Dendritic cell treated with granulocyte-macrophage colony-stimulating factor and Interleukin-4, amounts not matched to agents 40 ng/mL and 50 ng/mL, for 4 days (primary cell): ENCODE results near the gene EHBP1L1.

Experiments used
- H3K27ac Mint-ChIP-seq: one replicate; pipeline ENCODE4 v1.8.0; 2022; ENCODE audit warnings: mild to moderate bottlenecking, mixed read lengths
- H3K27me3 Mint-ChIP-seq: one replicate; pipeline ENCODE4 v1.8.0; 2022; ENCODE audit warnings: mild to moderate bottlenecking, mixed read lengths
- H3K36me3 Mint-ChIP-seq: one replicate; pipeline ENCODE4 v1.8.0; 2022; ENCODE audit warnings: low read depth, mixed read lengths
- H3K4me1 Mint-ChIP-seq: one replicate; pipeline ENCODE4 v1.8.0; 2022; ENCODE audit warnings: low read depth, mixed read lengths
- H3K4me3 Mint-ChIP-seq: one replicate; pipeline ENCODE4 v1.8.0; 2022; ENCODE audit warnings: mild to moderate bottlenecking, moderate library complexity, mixed read lengths
- H3K9me3 Mint-ChIP-seq: one replicate; pipeline ENCODE4 v1.8.0; 2022; ENCODE audit warnings: mixed read lengths
- intact Hi-C: fragments of 100-400 bp; cut with micrococcal nuclease; formaldehyde crosslinking; loops from one replicate; pipeline ENCODE4 v1.15.0; 2022

Gene EHBP1L1

GRCh38 chr11:65584723-65585171, 8.9 kb downstream of the EHBP1L1 start:
- peak overlapping the region; percentile 72 for H3K27ac Mint-ChIP-seq
- H3K27me3 Mint-ChIP-seq, result no peaks in the 10 kb centered on the region
- intact Hi-C loops, result no loop called here
- H3K4me3 Mint-ChIP-seq, result no peak overlapping the region
- peaks cover 93% of the 10 kb centered on the region for H3K4me1 Mint-ChIP-seq
- H3K36me3 Mint-ChIP-seq, result peaks cover 95% of the 10 kb centered on the region
- no peaks in the 10 kb centered on the region for H3K9me3 Mint-ChIP-seq

GRCh38 chr11:65585396-65586246, 9.8 kb downstream of the EHBP1L1 start:
- H3K4me1 Mint-ChIP-seq, result peaks cover 88% of the 10 kb centered on the region
- peak overlapping the region; percentile 95 for H3K27ac Mint-ChIP-seq
- peak overlapping the region; percentile 79 for H3K4me3 Mint-ChIP-seq
- H3K36me3 Mint-ChIP-seq, result peaks cover 95% of the 10 kb centered on the region
- no peaks in the 10 kb centered on the region for H3K9me3 Mint-ChIP-seq
- intact Hi-C loops, result no loop called here
- no peaks in the 10 kb centered on the region for H3K27me3 Mint-ChIP-seq

- Mint-ChIP-seq H3K36me3 (peaks cover 95% of the 10 kb centered on the region), H3K4me3 (peak overlapping the region; percentile 79), H3K27ac (peak overlapping the region; percentile 95), H3K4me1 (peaks cover 84% of the 10 kb centered on the region), H3K27me3 (no peaks in the 10 kb centered on the region), H3K9me3 (no peaks in the 10 kb centered on the region)
- intact Hi-C loops, result no loop called here
Observed at GRCh38 chr11:65586247-65586630, 10.4 kb downstream of the EHBP1L1 start.

GRCh38 chr11:65586676-65587075, 10.8 kb downstream of the EHBP1L1 start:
- Mint-ChIP-seq H3K36me3 (peaks cover 95% of the 10 kb centered on the region), H3K27me3 (no peaks in the 10 kb centered on the region), H3K4me3 (peak overlapping the region; percentile 79), H3K4me1 (peaks cover 84% of the 10 kb centered on the region), H3K27ac (peak overlapping the region; percentile 95), H3K9me3 (no peaks in the 10 kb centered on the region)
- intact Hi-C loops, result loop anchor here (1.0 kb wide), 1 partner anchor 9 kb away; no protein-coding TSS in a partner anchor

- peaks cover 80% of the 10 kb centered on the region for H3K4me1 Mint-ChIP-seq
- H3K27me3 Mint-ChIP-seq, result no peaks in the 10 kb centered on the region
- intact Hi-C loops, result loop anchor here (1.0 kb wide), 2 partner anchors 14 to 48 kb away; no protein-coding TSS in a partner anchor
- H3K36me3 Mint-ChIP-seq, result peaks cover 95% of the 10 kb centered on the region
- peak overlapping the region; percentile 95 for H3K27ac Mint-ChIP-seq
- no peaks in the 10 kb centered on the region for H3K9me3 Mint-ChIP-seq
- H3K4me3 Mint-ChIP-seq, result peak overlapping the region; percentile 79
Observed at GRCh38 chr11:65588199-65589054, 12.6 kb downstream of the EHBP1L1 start.

GRCh38 chr11:65589444-65590239, 13.8 kb downstream of the EHBP1L1 start:
- H3K27ac Mint-ChIP-seq, result peak overlapping the region; percentile 95
- no peaks in the 10 kb centered on the region for H3K9me3 Mint-ChIP-seq
- no peaks in the 10 kb centered on the region for H3K27me3 Mint-ChIP-seq
- H3K4me1 Mint-ChIP-seq, result peaks cover 79% of the 10 kb centered on the region
- intact Hi-C loops, result no loop called here
- H3K4me3 Mint-ChIP-seq, result no peak overlapping the region
- peaks cover 94% of the 10 kb centered on the region for H3K36me3 Mint-ChIP-seq

GRCh38 chr11:65590240-65590738, 14.4 kb downstream of the EHBP1L1 start:
- intact Hi-C loops, result no loop called here
- Mint-ChIP-seq H3K9me3 (no peaks in the 10 kb centered on the region), H3K27ac (no peak overlapping the region), H3K27me3 (no peaks in the 10 kb centered on the region), H3K4me3 (no peak overlapping the region), H3K4me1 (peaks cover 84% of the 10 kb centered on the region), H3K36me3 (peaks cover 95% of the 10 kb centered on the region)

GRCh38 chr11:65591939-65592857, 16.3 kb downstream of the EHBP1L1 start:
- intact Hi-C loops, result no loop called here
- Mint-ChIP-seq H3K27me3 (no peaks in the 10 kb centered on the region), H3K9me3 (no peaks in the 10 kb centered on the region), H3K36me3 (peaks cover 90% of the 10 kb centered on the region), H3K4me1 (peaks cover 80% of the 10 kb centered on the region), H3K27ac (no peak overlapping the region), H3K4me3 (no peak overlapping the region)

GRCh38 chr11:65592858-65593517, 17.1 kb downstream of the EHBP1L1 start:
- Mint-ChIP-seq H3K4me3 (peak overlapping the region; percentile 5), H3K4me1 (peaks cover 80% of the 10 kb centered on the region), H3K27ac (peak overlapping the region; percentile 68), H3K9me3 (no peaks in the 10 kb centered on the region), H3K27me3 (no peaks in the 10 kb centered on the region), H3K36me3 (peaks cover 93% of the 10 kb centered on the region)
- intact Hi-C loops, result no loop called here

- Mint-ChIP-seq H3K4me3 (peak overlapping the region; percentile 5), H3K27me3 (no peaks in the 10 kb centered on the region), H3K4me1 (peaks cover 79% of the 10 kb centered on the region), H3K27ac (peak overlapping the region; percentile 68), H3K9me3 (no peaks in the 10 kb centered on the region), H3K36me3 (peaks cover 93% of the 10 kb centered on the region)
- intact Hi-C loops, result no loop called here
Observed at GRCh38 chr11:65593518-65594414, 17.9 kb downstream of the EHBP1L1 start.

- intact Hi-C loops, result no loop called here
- Mint-ChIP-seq H3K27ac (peak overlapping the region; percentile 69), H3K27me3 (no peaks in the 10 kb centered on the region), H3K4me3 (no peak overlapping the region), H3K36me3 (peaks cover 93% of the 10 kb centered on the region), H3K4me1 (peaks cover 71% of the 10 kb centered on the region), H3K9me3 (no peaks in the 10 kb centered on the region)
Observed at GRCh38 chr11:65595131-65595530, 19.3 kb downstream of the EHBP1L1 start.
